ACC112 (cell line): ENCODE measurements around the gene KIF26B.
A peak's percentile ranks its signal among the peaks of the same experiment; 100 is the strongest.

Experiments used
- H2AFZ ChIP-seq: fragments of 200-600 bp; sonication (generic); one replicate; pipeline ENCODE4 v1.6.0; 2017; ENCODE audit warnings: antibody characterized with exemption, low read length; ENCODE audit not compliant: unreplicated experiment
- H3K27ac ChIP-seq: fragments of 200-600 bp; sonication (generic); 2 replicates; pipeline ENCODE4 v1.5.1; 2014; ENCODE audit warnings: low read depth, mild to moderate bottlenecking, antibody characterized with exemption, low read length, moderate library complexity
- H3K27me3 ChIP-seq: fragments of 200-600 bp; sonication (generic); 2 replicates; pipeline ENCODE4 v1.6.1; 2014; ENCODE audit warnings: mild to moderate bottlenecking, antibody characterized with exemption, low read length, moderate library complexity, mixed read lengths; ENCODE audit not compliant: insufficient read depth
- H3K36me3 ChIP-seq: fragments of 200-600 bp; sonication (generic); 2 replicates; pipeline ENCODE4 v1.6.1; 2016; ENCODE audit warnings: mild to moderate bottlenecking, antibody characterized with exemption, low read length, moderate library complexity, mixed read lengths; ENCODE audit not compliant: insufficient read depth
- H3K4me1 ChIP-seq: fragments of 200-600 bp; sonication (generic); one replicate; pipeline ENCODE4 v1.6.1; 2016; ENCODE audit warnings: low read length, mixed read lengths; ENCODE audit not compliant: insufficient read depth, unreplicated experiment, control insufficient read depth
- H3K4me3 ChIP-seq: fragments of 200-600 bp; sonication (generic); 2 replicates; pipeline ENCODE4 v1.5.1; 2014; ENCODE audit warnings: mild to moderate bottlenecking, low read depth, low read length
- H3K79me2 ChIP-seq: fragments of 200-600 bp; sonication (generic); one replicate; pipeline ENCODE4 v1.6.0; 2016; ENCODE audit warnings: low read length; ENCODE audit not compliant: control insufficient read depth, unreplicated experiment, insufficient read depth

KIF26B gene

DNA sequence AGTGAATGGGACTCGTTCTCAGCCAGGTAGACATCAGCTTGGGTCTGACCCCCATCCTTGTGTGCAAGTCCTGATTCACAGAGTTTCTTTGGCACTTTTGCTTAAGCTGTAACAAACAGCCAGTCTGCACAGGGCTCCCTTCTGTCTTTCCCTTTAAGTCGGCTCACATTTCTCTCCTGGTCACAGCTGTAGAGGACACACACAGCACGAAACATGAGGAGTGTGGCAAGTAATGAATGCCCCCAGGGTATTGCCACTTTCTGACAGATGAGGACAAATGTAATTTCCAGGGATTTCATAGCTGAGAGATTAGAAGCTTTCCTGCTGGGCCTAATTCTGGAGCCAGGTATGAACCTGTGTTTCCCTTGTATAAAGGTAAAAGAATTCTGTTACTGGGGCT is 423.5 kb downstream of the KIF26B start:
- H3K79me2 ChIP-seq, result no peaks in the 10 kb centered on the region
- H2AFZ ChIP-seq, result no peak overlapping the region
- H3K36me3 ChIP-seq, result no peaks in the 10 kb centered on the region
- H3K27ac ChIP-seq, result no peak overlapping the region
- H3K4me1 ChIP-seq, result no peaks in the 10 kb centered on the region
- no peak overlapping the region for H3K4me3 ChIP-seq
- H3K27me3 ChIP-seq, result no peaks in the 10 kb centered on the region

GRCh38 chr1:245578771-245579170 is 424.0 kb downstream of the KIF26B start:
- no peak overlapping the region for H2AFZ ChIP-seq
- H3K4me3 ChIP-seq, result no peak overlapping the region
- no peaks in the 10 kb centered on the region for H3K79me2 ChIP-seq
- no peaks in the 10 kb centered on the region for H3K4me1 ChIP-seq
- H3K36me3 ChIP-seq, result no peaks in the 10 kb centered on the region
- no peaks in the 10 kb centered on the region for H3K27me3 ChIP-seq
- H3K27ac ChIP-seq, result no peak overlapping the region

DNA sequence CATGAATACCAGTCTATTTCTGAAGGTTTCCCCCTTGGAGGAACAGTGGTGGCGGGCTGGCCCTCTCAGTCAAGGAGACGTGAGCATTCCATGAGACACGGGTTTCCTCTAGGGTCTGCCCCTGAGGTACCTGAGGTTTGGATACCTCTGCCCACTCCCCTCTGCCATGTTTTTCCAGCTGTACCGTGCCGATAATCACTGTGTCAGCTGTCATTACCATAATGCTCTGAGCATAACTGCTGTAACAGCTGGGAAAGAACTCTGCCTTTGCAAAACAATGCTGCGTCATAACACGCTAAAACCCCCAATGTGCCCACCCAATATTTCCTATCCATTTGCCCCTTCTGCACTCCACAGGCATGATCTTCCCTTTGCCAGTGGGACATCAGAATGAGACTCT is 425.1 kb downstream of the KIF26B start:
- H2AFZ ChIP-seq, result no peak overlapping the region
- H3K79me2 ChIP-seq, result no peaks in the 10 kb centered on the region
- H3K4me1 ChIP-seq, result no peaks in the 10 kb centered on the region
- H3K36me3 ChIP-seq, result no peaks in the 10 kb centered on the region
- no peak overlapping the region for H3K4me3 ChIP-seq
- H3K27me3 ChIP-seq, result no peaks in the 10 kb centered on the region
- no peak overlapping the region for H3K27ac ChIP-seq

DNA sequence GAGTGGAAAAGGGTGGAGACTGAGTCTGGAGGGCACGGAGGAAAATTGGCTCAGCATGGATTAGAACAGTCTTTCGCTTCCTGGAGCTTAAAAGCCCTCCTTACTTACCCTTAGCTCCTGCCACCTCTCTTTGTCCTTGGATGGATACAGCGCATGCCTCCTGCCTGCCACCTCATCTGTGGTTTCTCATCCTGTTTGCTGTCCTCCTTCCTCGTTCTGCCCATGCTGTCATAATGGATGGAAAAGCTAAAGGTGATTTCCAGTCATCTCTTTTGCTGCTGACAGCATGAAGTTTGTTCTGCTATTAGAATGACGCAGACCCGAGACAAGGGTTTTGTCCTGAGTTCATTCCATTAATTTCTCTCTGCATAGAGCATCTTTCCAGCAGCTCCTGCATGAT is 425.9 kb downstream of the KIF26B start:
- Histone ChIP-seq H3K36me3 (no peaks in the 10 kb centered on the region), H3K27me3 (no peaks in the 10 kb centered on the region), H3K27ac (no peak overlapping the region), H3K4me3 (no peak overlapping the region), H3K79me2 (no peaks in the 10 kb centered on the region), H3K4me1 (no peaks in the 10 kb centered on the region), H2AFZ (no peak overlapping the region)

GRCh38 chr1:245582026-245582425 is 427.2 kb downstream of the KIF26B start:
- Histone ChIP-seq H2AFZ (no peak overlapping the region), H3K27me3 (no peaks in the 10 kb centered on the region), H3K36me3 (no peaks in the 10 kb centered on the region), H3K79me2 (no peaks in the 10 kb centered on the region), H3K4me3 (no peak overlapping the region), H3K4me1 (no peaks in the 10 kb centered on the region), H3K27ac (no peak overlapping the region)

DNA sequence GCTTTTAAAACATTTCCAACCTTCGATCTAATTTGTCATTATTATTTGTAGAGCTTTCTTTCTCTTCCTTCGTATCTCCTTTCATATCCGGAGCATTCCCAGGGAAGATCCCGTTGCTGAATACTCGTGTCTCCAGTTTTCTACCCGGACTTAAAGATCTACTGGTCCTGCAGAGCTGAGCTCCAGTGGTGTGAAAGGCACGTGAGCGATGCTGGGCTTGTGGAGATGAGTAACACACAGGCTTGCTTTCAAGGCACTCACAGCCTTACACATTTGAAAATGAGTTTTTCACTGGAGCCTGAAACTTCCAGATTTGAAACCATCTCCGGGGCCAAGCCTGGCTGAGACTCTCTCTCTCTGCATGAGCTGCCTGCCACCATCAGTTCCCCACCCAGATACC is 428.3 kb downstream of the KIF26B start:
- no peaks in the 10 kb centered on the region for H3K36me3 ChIP-seq
- H3K27me3 ChIP-seq, result no peaks in the 10 kb centered on the region
- no peak overlapping the region for H3K27ac ChIP-seq
- H3K4me3 ChIP-seq, result no peak overlapping the region
- H3K79me2 ChIP-seq, result no peaks in the 10 kb centered on the region
- no peaks in the 10 kb centered on the region for H3K4me1 ChIP-seq
- no peak overlapping the region for H2AFZ ChIP-seq

DNA sequence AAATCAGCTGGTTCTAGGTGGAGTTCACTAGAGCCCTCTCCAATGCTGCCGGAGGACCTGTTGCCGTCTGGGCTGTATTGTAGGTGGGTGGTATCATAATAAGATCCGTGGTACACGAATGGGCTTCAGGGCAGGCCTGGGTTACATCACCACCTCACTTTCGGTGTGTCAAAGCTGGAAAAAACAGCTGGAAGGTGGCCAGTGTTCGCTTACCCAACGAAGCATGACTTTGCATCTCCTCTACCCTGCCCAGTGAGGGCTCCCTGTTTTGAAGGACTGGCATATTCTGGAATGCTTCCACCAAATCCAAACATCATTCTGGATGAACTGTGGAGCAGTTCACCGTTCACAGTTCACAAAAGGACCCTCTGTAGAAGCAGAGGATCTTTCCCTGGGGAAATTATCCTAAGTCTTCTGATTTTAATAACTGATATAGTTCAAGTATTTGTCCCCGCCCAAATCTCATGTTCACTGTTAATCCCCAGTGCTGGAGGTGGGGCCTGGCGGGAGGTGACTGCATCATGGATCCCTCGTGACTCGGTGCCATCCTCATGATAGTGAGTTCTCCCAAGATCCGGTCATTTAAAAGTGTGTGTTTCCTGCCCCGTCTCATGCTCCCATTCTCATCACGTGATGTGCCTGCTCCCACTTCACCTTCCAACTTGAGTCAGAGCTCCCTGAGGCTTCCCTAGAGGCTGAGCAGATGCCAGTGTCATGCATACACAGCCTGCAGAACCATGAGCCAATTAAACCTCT is 429.0 kb downstream of the KIF26B start:
- Histone ChIP-seq H3K27ac (no peak overlapping the region), H3K4me3 (no peak overlapping the region), H3K27me3 (no peaks in the 10 kb centered on the region), H3K36me3 (no peaks in the 10 kb centered on the region), H2AFZ (no peak overlapping the region), H3K4me1 (no peaks in the 10 kb centered on the region), H3K79me2 (no peaks in the 10 kb centered on the region)

DNA sequence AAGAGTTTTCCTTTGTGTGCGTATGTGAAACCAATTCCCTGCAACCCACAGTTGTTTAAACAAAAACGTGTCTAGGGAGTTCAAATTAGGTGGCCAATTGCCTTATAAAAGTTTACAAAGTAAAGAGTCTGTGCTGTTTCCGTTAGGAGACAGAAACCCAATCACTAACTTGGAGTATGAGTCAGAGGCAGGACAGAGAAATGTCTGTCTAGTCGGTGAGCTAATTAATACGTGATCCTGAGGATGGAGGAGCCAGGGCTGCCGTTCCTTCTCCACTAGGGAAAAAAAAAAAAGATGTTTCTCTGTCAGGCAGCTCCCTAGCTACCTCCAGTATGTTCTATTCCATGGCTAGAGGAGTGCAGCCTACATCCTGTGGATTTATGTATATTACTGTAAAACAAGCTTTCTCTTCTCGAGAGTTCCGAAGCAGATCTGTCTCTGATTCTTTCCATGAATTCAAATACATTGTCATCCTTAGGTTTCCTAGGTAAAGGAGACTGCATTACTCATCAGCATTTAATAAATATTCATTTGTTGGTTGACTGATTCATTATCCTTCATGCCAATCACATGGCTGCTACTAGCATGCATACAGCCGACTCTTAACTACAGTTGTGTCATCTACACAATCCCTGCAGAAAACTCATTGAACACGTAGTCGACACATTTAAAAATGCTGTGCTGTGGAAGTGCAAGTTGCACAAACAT is 430.6 kb downstream of the KIF26B start:
- Histone ChIP-seq H3K27me3 (no peaks in the 10 kb centered on the region), H3K4me1 (no peaks in the 10 kb centered on the region), H3K27ac (no peak overlapping the region), H3K4me3 (0 out of 2 replicates have a peak overlapping the region, but pooled peaks have one; percentile 9), H2AFZ (peak overlapping the region; percentile 21), H3K36me3 (no peaks in the 10 kb centered on the region), H3K79me2 (no peaks in the 10 kb centered on the region)

DNA sequence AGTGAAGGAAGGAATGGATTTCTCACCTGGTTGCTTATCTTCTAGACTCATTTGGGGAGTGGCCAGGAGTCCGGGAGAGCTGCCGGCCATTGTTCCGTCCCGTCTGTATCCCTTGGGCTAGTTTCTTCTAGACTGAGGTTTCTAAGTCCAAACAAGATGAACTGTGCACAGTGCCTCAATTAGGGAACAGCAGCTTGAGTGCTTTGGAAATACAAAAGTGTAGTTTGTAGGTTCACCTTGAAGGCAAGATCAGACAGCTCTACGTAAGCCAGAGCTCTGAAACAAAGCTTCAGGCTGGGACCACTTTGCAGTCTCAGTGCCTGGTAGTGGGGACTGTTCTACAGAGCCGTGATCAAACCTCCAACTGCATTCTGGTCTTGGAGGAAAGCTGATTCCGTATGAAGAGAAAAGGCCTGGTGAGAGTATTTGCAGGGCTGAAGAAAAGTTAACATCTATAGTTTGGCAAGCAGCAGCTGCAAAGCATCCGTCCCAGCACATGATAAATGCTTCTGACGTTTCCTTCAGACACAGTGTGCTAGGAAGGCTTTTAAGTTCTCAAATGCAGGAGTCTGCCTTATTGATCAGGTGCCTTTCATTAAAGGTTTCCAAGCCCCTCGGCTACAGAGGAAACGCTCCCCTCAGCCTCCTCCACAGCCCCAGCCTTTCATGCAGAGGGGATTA is 432.8 kb downstream of the KIF26B start:
- Histone ChIP-seq H3K27ac (no peak overlapping the region), H3K4me1 (no peaks in the 10 kb centered on the region), H3K4me3 (no peak overlapping the region), H3K36me3 (no peaks in the 10 kb centered on the region), H3K27me3 (no peaks in the 10 kb centered on the region), H2AFZ (no peak overlapping the region), H3K79me2 (no peaks in the 10 kb centered on the region)

- H2AFZ ChIP-seq, result no peak overlapping the region
- no peak overlapping the region for H3K4me3 ChIP-seq
- H3K27me3 ChIP-seq, result no peaks in the 10 kb centered on the region
- H3K79me2 ChIP-seq, result no peaks in the 10 kb centered on the region
- no peak overlapping the region for H3K27ac ChIP-seq
- no peaks in the 10 kb centered on the region for H3K4me1 ChIP-seq
- H3K36me3 ChIP-seq, result no peaks in the 10 kb centered on the region
Observed at GRCh38 chr1:245588116-245588639, 433.4 kb downstream of the KIF26B start.
